Astrocyte (in vitro differentiated cells and primary cell): Measurements from ENCODE around the gene EXOC3L2. TPM values are rescaled to one million over a fixed set of nuclear protein-coding genes. Genes with fewer than 3 reads are reported as not detected.

Experiments used
- DNase-seq: peaks from one replicate; pipeline ENCODE4 v3.0.0-alpha.2; 2010; ENCODE audit warnings: low read depth
- FAIRE-seq: peaks from 2 replicates; lab custom pipeline; 2011; peaks lifted over from hg19 to GRCh38; lab: Jason Lieb, UNC
- H2AFZ ChIP-seq: 2 replicates; pipeline ENCODE4 v1.6.0; 2012; ENCODE audit warnings: low read depth, low read length, inconsistent platforms
- H3K27ac ChIP-seq: 2 replicates; pipeline ENCODE4 v1.5.1; 2011; ENCODE audit warnings: low read depth, low read length, inconsistent platforms
- H3K27me3 ChIP-seq: 2 replicates; pipeline ENCODE4 v1.6.0; 2011; ENCODE audit warnings: low read length, inconsistent platforms; ENCODE audit not compliant: insufficient read depth
- H3K36me3 ChIP-seq: 2 replicates; pipeline ENCODE4 v1.5.1; 2011; ENCODE audit warnings: low read length, inconsistent platforms; ENCODE audit not compliant: insufficient read depth
- H3K4me1 ChIP-seq: 2 replicates; pipeline ENCODE4 v1.5.1; 2011; ENCODE audit warnings: low read length, inconsistent platforms; ENCODE audit not compliant: insufficient read depth
- H3K4me2 ChIP-seq: 2 replicates; pipeline ENCODE4 v1.6.0; 2012; ENCODE audit warnings: low read length, inconsistent platforms
- H3K4me3 ChIP-seq: 2 replicates; pipeline ENCODE4 v1.5.1; 2011; ENCODE audit warnings: low read depth, mild to moderate bottlenecking, low read length, inconsistent platforms; ENCODE audit not compliant: insufficient read depth
- H3K79me2 ChIP-seq: 2 replicates; pipeline ENCODE4 v1.6.0; 2012; ENCODE audit warnings: mild to moderate bottlenecking, low read length, inconsistent platforms; ENCODE audit not compliant: insufficient read depth
- H3K9ac ChIP-seq: 2 replicates; pipeline ENCODE4 v1.6.0; 2012; ENCODE audit warnings: mild to moderate bottlenecking, low read length, inconsistent platforms
- H3K9me3 ChIP-seq: 2 replicates; pipeline ENCODE4 v1.5.1; 2012; ENCODE audit warnings: low read depth, mild to moderate bottlenecking, low read length, inconsistent platforms; ENCODE audit not compliant: insufficient read depth
- H4K20me1 ChIP-seq: 2 replicates; pipeline ENCODE4 v1.6.0; 2012; ENCODE audit warnings: low read length, inconsistent platforms; ENCODE audit not compliant: insufficient read depth
- H3K27ac Mint-ChIP-seq: one replicate; pipeline ENCODE4 v1.8.0; 2021; ENCODE audit warnings: mild to moderate bottlenecking, mixed read lengths; ENCODE audit not compliant: unreplicated experiment
- H3K27me3 Mint-ChIP-seq: one replicate; pipeline ENCODE4 v1.8.0; 2021; ENCODE audit warnings: low read depth, mixed read lengths; ENCODE audit not compliant: unreplicated experiment
- H3K36me3 Mint-ChIP-seq: one replicate; pipeline ENCODE4 v1.8.0; 2021; ENCODE audit warnings: low read depth, mixed read lengths; ENCODE audit not compliant: unreplicated experiment
- H3K4me1 Mint-ChIP-seq: one replicate; pipeline ENCODE4 v1.8.0; 2021; ENCODE audit warnings: low read depth, mixed read lengths; ENCODE audit not compliant: unreplicated experiment
- H3K4me3 Mint-ChIP-seq: one replicate; pipeline ENCODE4 v1.8.0; 2021; ENCODE audit warnings: mild to moderate bottlenecking, moderate library complexity, mixed read lengths; ENCODE audit not compliant: unreplicated experiment
- H3K9me3 Mint-ChIP-seq: one replicate; pipeline ENCODE4 v1.8.0; 2021; ENCODE audit warnings: mild to moderate bottlenecking, mixed read lengths; ENCODE audit not compliant: unreplicated experiment
- CTCF ChIP-seq: IDR thresholded peaks from 2 replicates; pipeline ENCODE4 v1.5.1; 2011; ENCODE audit warnings: low read depth, mild to moderate bottlenecking, inconsistent platforms, low read length, moderate library complexity; ENCODE audit not compliant: insufficient read depth
- EZH2 ChIP-seq: IDR thresholded peaks from 2 replicates; pipeline ENCODE4 v1.6.1; 2012; ENCODE audit warnings: mild to moderate bottlenecking, low read length, inconsistent platforms; ENCODE audit not compliant: insufficient read depth
- total RNA-seq: library from RNA; stranded (reverse); gene quantifications from 2 replicates; pipeline ENCODE4 v1.2.1, GENCODE V29; 2021

Gene EXOC3L2
- total RNA-seq, 1 donor from 2014 or later, result 0.61 TPM

- Histone ChIP-seq H3K36me3 (no peaks in the 10 kb centered on the region), H3K9me3 (no peaks in the 10 kb centered on the region), H3K27ac (peak overlapping the region; percentile 84), H3K79me2 (peaks cover 19% of the 10 kb centered on the region), H4K20me1 (peaks cover 24% of the 10 kb centered on the region), H2AFZ (peak overlapping the region; percentile 96), H3K4me1 (peaks cover 14% of the 10 kb centered on the region), H3K4me2 (peak overlapping the region; percentile 99), H3K9ac (peak overlapping the region; percentile 87), H3K27me3 (no peaks in the 10 kb centered on the region), H3K4me3 (peak overlapping the region; percentile 84)
- Mint-ChIP-seq H3K36me3 (peaks cover 5% of the 10 kb centered on the region), H3K27ac (peak overlapping the region; percentile 99), H3K9me3 (no peaks in the 10 kb centered on the region), H3K4me3 (peak overlapping the region; percentile 95), H3K27me3 (peaks cover 2% of the 10 kb centered on the region), H3K4me1 (peaks cover 6% of the 10 kb centered on the region)
- DNase-seq (peak; percentile 6), FAIRE-seq (no peak)
- TF ChIP-seq CTCF (no peak), EZH2 (no peak)
These were observed 65.9 kb downstream of the EXOC3L2 start for GRCh38 chr19:45179072-45179891.

- peak; percentile 100 for DNase-seq
- Histone ChIP-seq H3K9ac (peak within 1 kb of the TSS; percentile 92), H2AFZ (peak within 1 kb of the TSS; percentile 96), H3K4me3 (peak within 1 kb of the TSS; percentile 84), H3K27ac (peak within 1 kb of the TSS; percentile 97), H3K9me3 (no peaks in the 10 kb centered on the region), H3K36me3 (no peaks in the 10 kb centered on the region), H3K4me1 (peaks cover 14% of the 10 kb centered on the region), H3K27me3 (no peaks in the 10 kb centered on the region), H3K4me2 (peak within 1 kb of the TSS; percentile 99), H3K79me2 (peaks cover 19% of the 10 kb centered on the region), H4K20me1 (peaks cover 20% of the 10 kb centered on the region)
- peak; percentile 76 for FAIRE-seq
- no peaks in the 10 kb centered on the region for H3K9me3 Mint-ChIP-seq
- H3K27ac Mint-ChIP-seq, result peak within 1 kb of the TSS; percentile 99
- TF ChIP-seq CTCF (no peak), EZH2 (no peak)
- H3K36me3 Mint-ChIP-seq, result peaks cover 5% of the 10 kb centered on the region
- H3K27me3 Mint-ChIP-seq, result peaks cover 2% of the 10 kb centered on the region
- H3K4me1 Mint-ChIP-seq, result peaks cover 13% of the 10 kb centered on the region
- peak within 1 kb of the TSS; percentile 95 for H3K4me3 Mint-ChIP-seq
These were observed 66.7 kb downstream of the EXOC3L2 start, which contains the start of gene BLOC1S3 for GRCh38 chr19:45178262-45179071. TSS of gene BLOC1S3 (plus strand) at chr19:45178784. CDS start at chr19:45179297, 513 bp downstream.
